GM21367 (cell line): ENCODE measurements around the gene MARCHF11.

ENCODE experiments used
- ATAC-seq: cut with Tn5 transposase; IDR thresholded peaks from one replicate; pipeline ENCODE4 v1.9.1; 2021; ENCODE audit not compliant: unreplicated experiment

The MARCHF11 gene

GRCh38 chr5:16179511-16179935, at the start of gene MARCHF11:
Gene MARCHF11 (minus strand): TSS chr5:16179791. CDS start chr5:16179575, 216 bp downstream.
- ATAC-seq = no peak

- no peak for ATAC-seq
Observed at GRCh38 chr5:16225927-16226326, 46.3 kb upstream of the MARCHF11 start.

- no peak for ATAC-seq
Observed at GRCh38 chr5:16192311-16192710, 12.7 kb upstream of the MARCHF11 start.

- no peak for ATAC-seq
Observed at GRCh38 chr5:16180789-16181082, 1.1 kb upstream of the MARCHF11 start.

GRCh38 chr5:16179936-16180788, 571 bp upstream of the MARCHF11 start:
- no peak for ATAC-seq

GRCh38 chr5:16178745-16179372, 732 bp downstream of the MARCHF11 start:
- no peak for ATAC-seq

GRCh38 chr5:16169550-16169949, 10.0 kb downstream of the MARCHF11 start:
- no peak for ATAC-seq

GRCh38 chr5:16160706-16161105, 18.9 kb downstream of the MARCHF11 start:
- peak; percentile 89 for ATAC-seq

- no peak for ATAC-seq
Observed at GRCh38 chr5:16159636-16160035, 20.0 kb downstream of the MARCHF11 start.

GRCh38 chr5:16156152-16156551, 23.4 kb downstream of the MARCHF11 start:
- no peak for ATAC-seq

GRCh38 chr5:16152601-16153568, 26.7 kb downstream of the MARCHF11 start:
- ATAC-seq = no peak

GRCh38 chr5:16149621-16150020, 30.0 kb downstream of the MARCHF11 start:
- no peak for ATAC-seq

- no peak for ATAC-seq
Observed at GRCh38 chr5:16147179-16147900, 32.3 kb downstream of the MARCHF11 start.

- ATAC-seq = no peak
Observed at GRCh38 chr5:16144416-16144815, 35.2 kb downstream of the MARCHF11 start.

- no peak for ATAC-seq
Observed at GRCh38 chr5:16143361-16144049, 36.1 kb downstream of the MARCHF11 start.

- no peak for ATAC-seq
Observed at GRCh38 chr5:16140944-16141343, 38.6 kb downstream of the MARCHF11 start.

GRCh38 chr5:16140417-16140816, 39.2 kb downstream of the MARCHF11 start:
- ATAC-seq = no peak

- no peak for ATAC-seq
Observed at GRCh38 chr5:16137177-16137576, 42.4 kb downstream of the MARCHF11 start.

- no peak for ATAC-seq
Observed at GRCh38 chr5:16135506-16135905, 44.1 kb downstream of the MARCHF11 start.

- ATAC-seq = no peak
Observed at GRCh38 chr5:16135003-16135402, 44.6 kb downstream of the MARCHF11 start.
